ENCODE results near the gene ARL2BP. TPM values are rescaled to one million over a fixed set of nuclear protein-coding genes. Genes with fewer than 3 reads are reported as not detected.

ARL2BP gene
- total RNA-seq, 2 experiments from 2014 or later = 26.6 to 31.2 TPM

GRCh38 chr16:57209780-57210179 lies 35.3 kb upstream of the ARL2BP start:
- ChIA-PET CTCF (ENCODE audit: unreplicated experiment) (no interaction called here), POLR2A (no interaction called here)
- Histone ChIP-seq H3K79me2 (ENCODE audit: insufficient read depth, low read depth, low read length) (no peaks in the 10 kb centered on the region), H4K20me1 (ENCODE audit: insufficient read depth, low read length) (no peaks in the 10 kb centered on the region), H3K9me3 (ENCODE audit: low read length) (no peaks in the 10 kb centered on the region), H2AFZ (ENCODE audit: low read length) (no peak overlapping the region), H3K4me1 (ENCODE audit: insufficient read depth, low read length, poor library complexity, severe bottlenecking) (no peaks in the 10 kb centered on the region), H3K36me3 (ENCODE audit: insufficient read depth, low read length) (peaks cover 91% of the 10 kb centered on the region), H3K4me3 (ENCODE audit: low read depth, low read length, poor library complexity, severe bottlenecking) (no peak overlapping the region), H3K9me2 (ENCODE audit: insufficient read depth, low read length) (no peaks in the 10 kb centered on the region), H3K27ac (ENCODE audit: low read depth, low read length, poor library complexity, severe bottlenecking) (no peak overlapping the region), H3K4me2 (ENCODE audit: low read length) (no peak overlapping the region)
- no TSS peak for BruUV-seq (replicated peaks)
- intact Hi-C loops (cut with micrococcal nuclease; ENCODE audit: unreplicated experiment) = no loop called here
- DNase-seq (ENCODE audit: low spot score) = no peak
- TF ChIP-seq CTCF (conservative IDR thresholded peaks at IDR 0.05; ENCODE audit: low read length) (no peak), EZH2phosphoT487 (IDR thresholded peaks at IDR 0.05; ENCODE audit: borderline replicate concordance, low read depth, low read length) (no peak)

GRCh38 chr16:57213462-57213861 lies 31.6 kb upstream of the ARL2BP start:
- Histone ChIP-seq H3K4me2 (ENCODE audit: low read length) (no peak overlapping the region), H2AFZ (ENCODE audit: low read length) (no peak overlapping the region), H3K9me3 (ENCODE audit: low read length) (peaks cover 24% of the 10 kb centered on the region; the same call in 1 of the 2 replicates), H4K20me1 (ENCODE audit: insufficient read depth, low read length) (no peaks in the 10 kb centered on the region), H3K36me3 (ENCODE audit: insufficient read depth, low read length) (peaks cover 95% of the 10 kb centered on the region), H3K4me3 (ENCODE audit: low read depth, low read length, poor library complexity, severe bottlenecking) (no peak overlapping the region), H3K9me2 (ENCODE audit: insufficient read depth, low read length) (no peaks in the 10 kb centered on the region), H3K79me2 (ENCODE audit: insufficient read depth, low read depth, low read length) (no peaks in the 10 kb centered on the region), H3K4me1 (ENCODE audit: insufficient read depth, low read length, poor library complexity, severe bottlenecking) (no peaks in the 10 kb centered on the region), H3K27ac (ENCODE audit: low read depth, low read length, poor library complexity, severe bottlenecking) (no peak overlapping the region)
- no TSS peak for BruUV-seq (replicated peaks)
- ChIA-PET POLR2A (interaction anchor here (0.6 to 2.2 kb wide), 3 partner anchors 9 to 26 kb away, joined by 4 to 5 read pairs (median 5); no protein-coding TSS in a partner anchor), CTCF (ENCODE audit: unreplicated experiment) (interaction anchor here (0.5 kb wide), 1 partner anchor 200 kb away, joined by 3 read pairs; no protein-coding TSS in a partner anchor)
- intact Hi-C loops (cut with micrococcal nuclease; ENCODE audit: unreplicated experiment) = no loop called here
- TF ChIP-seq CTCF (conservative IDR thresholded peaks at IDR 0.05; ENCODE audit: low read length) = no peak
- TF ChIP-seq EZH2phosphoT487 (IDR thresholded peaks at IDR 0.05; ENCODE audit: borderline replicate concordance, low read depth, low read length) = no peak
- no peak for DNase-seq (ENCODE audit: low spot score)

GRCh38 chr16:57216968-57217367 lies 28.1 kb upstream of the ARL2BP start:
- Histone ChIP-seq H3K4me1 (ENCODE audit: insufficient read depth, low read length, poor library complexity, severe bottlenecking) (no peaks in the 10 kb centered on the region), H3K4me2 (ENCODE audit: low read length) (no peak overlapping the region), H3K27ac (ENCODE audit: low read depth, low read length, poor library complexity, severe bottlenecking) (no peak overlapping the region), H3K79me2 (ENCODE audit: insufficient read depth, low read depth, low read length) (no peaks in the 10 kb centered on the region), H4K20me1 (ENCODE audit: insufficient read depth, low read length) (no peaks in the 10 kb centered on the region), H3K9me2 (ENCODE audit: insufficient read depth, low read length) (no peaks in the 10 kb centered on the region), H2AFZ (ENCODE audit: low read length) (no peak overlapping the region), H3K4me3 (ENCODE audit: low read depth, low read length, poor library complexity, severe bottlenecking) (no peak overlapping the region), H3K36me3 (ENCODE audit: insufficient read depth, low read length) (peaks cover 96% of the 10 kb centered on the region), H3K9me3 (ENCODE audit: low read length) (peaks cover 32% of the 10 kb centered on the region; the same call in 1 of the 2 replicates)
- CTCF ChIA-PET (ENCODE audit: unreplicated experiment) = no interaction called here
- intact Hi-C loops (cut with micrococcal nuclease; ENCODE audit: unreplicated experiment) = no loop called here
- POLR2A ChIA-PET = no interaction called here
- TF ChIP-seq EZH2phosphoT487 (IDR thresholded peaks at IDR 0.05; ENCODE audit: borderline replicate concordance, low read depth, low read length) = no peak
- TF ChIP-seq CTCF (conservative IDR thresholded peaks at IDR 0.05; ENCODE audit: low read length) = no peak
- BruUV-seq (replicated peaks) = no TSS peak
- no peak for DNase-seq (ENCODE audit: low spot score)

All from OCI-LY7 (cell line).